Parathyroid adenoma (tissue), 2 donors: ENCODE data around the gene IL17D.

Experiments
- H2AFZ ChIP-seq: fragments of 300-600 bp; sonication (generic); one replicate; pipeline ENCODE4 v1.7.0; 2017; ENCODE audit warnings: antibody characterized with exemption, mild to moderate bottlenecking
- H3K27ac ChIP-seq: fragments of 300-600 bp; sonication (generic); one replicate; pipeline ENCODE4 v1.7.0; 2017
- H3K27me3 ChIP-seq: fragments of 300-600 bp; sonication (generic); one replicate; pipeline ENCODE4 v1.7.0; 2017; ENCODE audit warnings: low read length; ENCODE audit not compliant: control insufficient read depth, insufficient read depth
- H3K36me3 ChIP-seq: fragments of 300-600 bp; sonication (generic); one replicate; pipeline ENCODE4 v1.7.0; 2017; ENCODE audit warnings: low read length; ENCODE audit not compliant: control insufficient read depth, insufficient read depth
- H3K4me1 ChIP-seq: fragments of 300-600 bp; sonication (generic); one replicate; pipeline ENCODE4 v1.7.0; 2017; ENCODE audit warnings: control low read depth
- H3K4me2 ChIP-seq: fragments of 300-600 bp; sonication (generic); one replicate; pipeline ENCODE4 v1.7.0; 2017; ENCODE audit warnings: low read length
- H3K4me3 ChIP-seq: fragments of 300-600 bp; sonication (generic); one replicate; pipeline ENCODE4 v1.7.0; 2017; ENCODE audit warnings: low read depth, low read length
- H3K79me2 ChIP-seq: fragments of 300-600 bp; sonication (generic); one replicate; pipeline ENCODE4 v1.7.0; 2017; ENCODE audit warnings: control low read depth
- H3K9ac ChIP-seq: fragments of 300-600 bp; sonication (generic); one replicate; pipeline ENCODE4 v1.7.0; 2017; ENCODE audit warnings: mild to moderate bottlenecking
- H3K9me3 ChIP-seq: fragments of 300-600 bp; sonication (generic); one replicate; pipeline ENCODE4 v1.7.0; 2017; ENCODE audit warnings: low read length; ENCODE audit not compliant: control insufficient read depth
- TF ChIP-seq, protein P1 (sequence below): fragments of 300-600 bp; sonication (generic); IDR thresholded peaks from one replicate; pipeline ENCODE4 v1.7.0; 2017; ENCODE audit warnings: antibody characterized with exemption, mild to moderate bottlenecking
- donor health status: primary hyperparathyroidism.

IL17D gene

DNA sequence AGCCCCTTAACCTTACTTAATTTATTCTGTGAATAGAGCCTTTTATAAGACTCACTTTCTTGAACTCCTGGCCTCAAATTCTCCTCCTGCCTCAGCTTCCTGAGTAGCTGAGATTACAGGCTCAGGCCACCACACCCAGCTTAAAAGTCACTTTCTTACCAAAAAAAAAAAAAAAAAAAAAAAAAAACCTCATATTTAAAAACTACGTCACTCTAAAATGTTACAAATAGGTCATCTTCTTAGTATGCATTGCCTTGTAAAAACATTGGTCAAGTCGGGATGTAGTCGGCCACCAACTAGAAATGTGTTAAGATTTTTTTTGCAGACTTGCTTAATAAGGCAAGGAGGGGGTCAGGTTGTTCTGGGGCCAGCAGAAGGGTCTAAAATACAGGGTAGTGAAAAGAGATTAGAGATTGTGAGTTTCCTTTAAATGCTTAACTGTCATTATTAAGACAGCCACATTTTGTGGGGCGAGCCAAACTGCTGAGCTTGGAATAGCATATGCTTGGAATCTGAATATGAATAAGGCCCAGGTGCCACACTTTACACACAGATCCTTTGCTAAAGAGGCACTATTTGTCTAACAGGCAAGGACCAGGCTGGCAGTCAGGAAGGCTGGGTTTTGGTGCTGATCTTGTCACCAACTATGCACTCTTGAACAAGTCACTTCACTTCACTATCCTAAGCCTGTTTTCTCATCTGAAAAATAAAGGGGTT is 16.5 kb upstream of the IL17D start:
- Histone ChIP-seq H2AFZ (no peak overlapping the region), H3K79me2 (no peaks in the 10 kb centered on the region), H3K27me3 (no peaks in the 10 kb centered on the region), H3K27ac (no peak overlapping the region), H3K4me2 (no peak overlapping the region), H3K9ac (no peak overlapping the region), H3K4me1 (no peaks in the 10 kb centered on the region), H3K9me3 (no peaks in the 10 kb centered on the region), H3K36me3 (no peaks in the 10 kb centered on the region), H3K4me3 (no peak overlapping the region)
- TF ChIP-seq, protein P1, sequence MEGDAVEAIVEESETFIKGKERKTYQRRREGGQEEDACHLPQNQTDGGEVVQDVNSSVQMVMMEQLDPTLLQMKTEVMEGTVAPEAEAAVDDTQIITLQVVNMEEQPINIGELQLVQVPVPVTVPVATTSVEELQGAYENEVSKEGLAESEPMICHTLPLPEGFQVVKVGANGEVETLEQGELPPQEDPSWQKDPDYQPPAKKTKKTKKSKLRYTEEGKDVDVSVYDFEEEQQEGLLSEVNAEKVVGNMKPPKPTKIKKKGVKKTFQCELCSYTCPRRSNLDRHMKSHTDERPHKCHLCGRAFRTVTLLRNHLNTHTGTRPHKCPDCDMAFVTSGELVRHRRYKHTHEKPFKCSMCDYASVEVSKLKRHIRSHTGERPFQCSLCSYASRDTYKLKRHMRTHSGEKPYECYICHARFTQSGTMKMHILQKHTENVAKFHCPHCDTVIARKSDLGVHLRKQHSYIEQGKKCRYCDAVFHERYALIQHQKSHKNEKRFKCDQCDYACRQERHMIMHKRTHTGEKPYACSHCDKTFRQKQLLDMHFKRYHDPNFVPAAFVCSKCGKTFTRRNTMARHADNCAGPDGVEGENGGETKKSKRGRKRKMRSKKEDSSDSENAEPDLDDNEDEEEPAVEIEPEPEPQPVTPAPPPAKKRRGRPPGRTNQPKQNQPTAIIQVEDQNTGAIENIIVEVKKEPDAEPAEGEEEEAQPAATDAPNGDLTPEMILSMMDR, result no peak

DNA sequence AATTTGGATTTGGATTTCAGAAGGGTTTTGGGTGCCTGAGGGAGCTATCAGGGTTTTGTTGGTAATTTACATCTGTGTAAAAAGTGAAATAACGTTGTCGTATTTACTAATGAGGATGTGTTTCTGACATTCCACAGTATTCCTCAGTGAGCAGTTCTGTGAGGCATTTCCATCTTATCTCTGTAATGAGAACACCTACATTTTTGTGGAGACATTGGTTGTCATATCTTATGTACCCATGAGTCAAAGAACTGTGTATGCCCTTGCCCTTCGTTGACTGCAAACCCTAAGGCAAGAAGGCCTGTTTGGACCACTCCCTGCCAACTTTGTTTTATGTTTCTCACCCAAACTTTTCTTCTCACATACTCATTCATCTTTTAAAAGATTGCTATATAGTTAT is 14.2 kb upstream of the IL17D start:
- H3K36me3 ChIP-seq, result no peaks in the 10 kb centered on the region
- no peak overlapping the region for H2AFZ ChIP-seq
- H3K27me3 ChIP-seq, result no peaks in the 10 kb centered on the region
- H3K9ac ChIP-seq, result no peak overlapping the region
- H3K27ac ChIP-seq, result no peak overlapping the region
- no peak overlapping the region for H3K4me3 ChIP-seq
- TF ChIP-seq, protein P1, result no peak
- H3K9me3 ChIP-seq, result no peaks in the 10 kb centered on the region
- no peak overlapping the region for H3K4me2 ChIP-seq
- H3K4me1 ChIP-seq, result no peaks in the 10 kb centered on the region
- no peaks in the 10 kb centered on the region for H3K79me2 ChIP-seq

DNA sequence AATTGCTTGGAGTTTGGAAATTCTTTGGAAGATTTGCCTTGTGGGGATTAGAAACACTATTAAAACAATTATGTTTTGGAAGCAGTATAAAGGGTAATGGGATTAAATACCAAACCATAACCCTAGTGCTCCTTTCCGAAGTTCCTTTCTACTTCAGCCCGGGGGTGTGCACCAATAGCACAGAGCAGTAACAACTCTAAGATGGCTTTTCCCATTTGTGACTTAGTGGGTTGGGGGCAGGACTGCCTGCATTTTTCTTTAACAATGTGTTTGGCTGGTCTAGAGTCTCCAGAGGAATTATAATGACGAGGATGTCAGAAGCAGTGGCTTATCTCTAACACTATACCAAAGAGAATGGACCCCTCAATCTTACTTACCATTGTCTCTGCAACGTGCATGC is 11.9 kb upstream of the IL17D start:
- Histone ChIP-seq H3K36me3 (no peaks in the 10 kb centered on the region), H3K27me3 (no peaks in the 10 kb centered on the region), H3K4me1 (no peaks in the 10 kb centered on the region), H3K79me2 (no peaks in the 10 kb centered on the region), H3K9ac (no peak overlapping the region), H3K27ac (no peak overlapping the region), H2AFZ (no peak overlapping the region), H3K4me3 (no peak overlapping the region), H3K9me3 (no peaks in the 10 kb centered on the region), H3K4me2 (no peak overlapping the region)
- TF ChIP-seq, protein P1, result no peak

DNA sequence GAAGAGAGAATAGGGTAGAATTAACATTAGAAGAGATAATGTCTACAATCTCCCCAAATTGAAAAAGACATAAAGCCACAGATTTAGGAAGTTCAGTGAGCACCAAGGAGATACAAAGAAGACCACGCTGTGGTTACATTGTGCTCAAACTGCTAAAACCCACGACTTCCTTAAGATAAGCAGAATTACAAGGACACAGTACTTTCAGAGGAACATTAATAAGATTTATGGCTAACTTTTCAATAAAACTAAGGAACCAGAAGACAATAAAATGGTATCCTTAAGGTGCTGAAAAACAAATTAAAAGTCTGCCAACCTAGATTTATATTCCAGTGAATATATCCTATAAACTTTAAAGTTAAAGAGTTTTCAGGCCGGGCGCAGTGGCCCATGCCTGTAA is 7.4 kb upstream of the IL17D start:
- Histone ChIP-seq H3K79me2 (no peaks in the 10 kb centered on the region), H2AFZ (no peak overlapping the region), H3K9me3 (no peaks in the 10 kb centered on the region), H3K4me1 (no peaks in the 10 kb centered on the region), H3K27me3 (no peaks in the 10 kb centered on the region), H3K4me2 (no peak overlapping the region), H3K4me3 (no peak overlapping the region), H3K9ac (no peak overlapping the region), H3K36me3 (no peaks in the 10 kb centered on the region), H3K27ac (no peak overlapping the region)
- TF ChIP-seq, protein P1, result no peak

DNA sequence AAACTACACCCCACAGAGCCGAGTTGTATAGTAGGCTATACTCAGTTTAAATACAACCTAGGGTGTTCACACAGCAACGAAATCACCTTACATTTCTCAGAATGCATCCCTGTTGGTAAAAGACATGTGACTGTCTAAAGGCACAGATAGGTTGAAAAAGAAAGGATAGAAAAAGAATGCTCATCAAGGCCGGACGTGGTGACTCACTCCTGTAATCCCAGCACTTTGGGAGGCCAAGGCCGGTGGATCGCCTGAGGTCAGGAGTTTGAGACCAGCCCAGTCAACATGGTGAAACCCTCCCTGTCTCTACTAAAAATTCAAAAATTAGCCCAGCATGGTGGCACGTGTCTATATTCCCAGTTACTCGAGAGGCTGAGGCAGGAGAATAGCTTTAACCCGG is 3.8 kb upstream of the IL17D start:
- Histone ChIP-seq H3K4me3 (no peak overlapping the region), H3K27ac (no peak overlapping the region), H3K9me3 (no peaks in the 10 kb centered on the region), H2AFZ (no peak overlapping the region), H3K79me2 (no peaks in the 10 kb centered on the region), H3K27me3 (no peaks in the 10 kb centered on the region), H3K36me3 (no peaks in the 10 kb centered on the region), H3K4me1 (peaks cover 2% of the 10 kb centered on the region), H3K9ac (no peak overlapping the region), H3K4me2 (no peak overlapping the region)
- TF ChIP-seq, protein P1, result no peak
